GM21423 (cell line): ENCODE measurements around the gene DUX4.
A peak's percentile ranks its signal among the peaks of the same experiment; 100 is the strongest.
"Not testable (repeated sequence)": the region's sequence is repeated elsewhere in the genome, so short reads cannot be mapped to it uniquely, and the experiment has no call there.

Experiments used
- ATAC-seq: cut with Tn5 transposase; IDR thresholded peaks from one replicate; pipeline ENCODE4 v1.9.1; 2021; ENCODE audit warnings: mild to moderate bottlenecking, moderate library complexity; ENCODE audit not compliant: unreplicated experiment

The DUX4 gene

DNA sequence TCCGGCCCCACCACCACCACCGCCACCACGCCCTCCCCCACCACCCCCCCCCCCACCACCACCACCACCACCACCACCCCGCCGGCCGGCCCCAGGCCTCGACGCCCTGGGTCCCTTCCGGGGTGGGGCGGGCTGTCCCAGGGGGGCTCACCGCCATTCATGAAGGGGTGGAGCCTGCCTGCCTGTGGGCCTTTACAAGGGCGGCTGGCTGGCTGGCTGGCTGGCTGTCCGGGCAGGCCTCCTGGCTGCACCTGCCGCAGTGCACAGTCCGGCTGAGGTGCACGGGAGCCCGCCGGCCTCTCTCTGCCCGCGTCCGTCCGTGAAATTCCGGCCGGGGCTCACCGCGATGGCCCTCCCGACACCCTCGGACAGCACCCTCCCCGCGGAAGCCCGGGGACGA is at the start of gene DUX4:
TSS of gene DUX4 (plus strand) at position 347 of the 400 bp plus-strand sequence. CDS start at position 347, 0 bp downstream.
- not testable (repeated sequence) for ATAC-seq

GRCh38 chr4:190175436-190175835 is 1.9 kb downstream of the DUX4 start:
- ATAC-seq, result not testable (repeated sequence)

- not testable (repeated sequence) for ATAC-seq
Observed at GRCh38 chr4:190177727-190178605, 4.4 kb downstream of the DUX4 start.

DNA sequence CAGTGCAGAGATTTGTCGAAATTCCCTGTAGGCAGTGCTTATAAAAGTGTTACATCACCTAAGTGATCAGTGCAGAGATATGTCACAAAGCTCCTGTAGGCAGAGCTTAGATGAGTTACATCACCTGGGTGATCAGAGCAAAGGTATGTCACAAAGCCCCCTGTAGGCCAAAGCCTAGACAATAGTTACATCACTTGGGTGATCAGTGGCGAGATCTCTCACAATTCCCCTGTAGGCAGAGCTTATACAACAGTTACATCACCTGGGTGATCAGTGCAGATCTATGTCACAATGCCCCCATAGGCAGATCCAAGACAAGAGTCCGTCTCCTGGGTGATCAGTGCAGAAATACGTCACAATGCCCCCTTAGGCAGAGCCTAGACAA is 5.0 kb downstream of the DUX4 start:
- peak; percentile 6 for ATAC-seq

DNA sequence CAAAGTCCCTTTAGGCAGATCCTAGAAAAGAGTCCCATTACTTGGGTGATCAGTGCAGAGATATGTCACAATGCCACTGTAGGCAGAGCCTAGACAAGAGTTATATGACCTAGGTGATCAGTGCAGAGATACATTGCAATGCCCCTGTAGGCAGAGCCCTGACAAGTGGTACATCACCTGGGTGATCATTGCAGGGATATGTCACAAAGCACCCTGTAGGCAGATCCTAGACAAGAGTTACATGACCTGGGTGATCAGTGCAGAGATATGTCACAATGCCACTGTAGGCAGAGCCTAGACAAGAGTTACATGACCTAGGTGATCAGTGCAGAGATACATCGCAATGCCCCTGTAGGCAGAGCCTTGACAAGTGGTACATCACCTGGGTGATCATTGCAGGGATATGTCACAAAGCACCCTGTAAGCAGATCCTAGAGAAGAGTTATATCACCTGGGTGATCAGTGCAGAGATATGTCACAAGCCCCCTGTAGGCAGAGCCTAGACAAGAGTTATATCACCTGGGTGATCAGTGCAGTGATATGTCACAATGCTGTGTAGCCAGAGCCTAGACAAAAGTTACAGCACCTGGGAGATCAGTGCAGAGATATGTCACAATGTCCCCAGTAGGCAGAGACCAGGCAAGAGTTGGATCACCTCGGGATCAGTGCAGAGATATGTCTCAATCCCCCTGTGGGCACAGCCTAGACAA is 5.6 kb downstream of the DUX4 start:
- ATAC-seq, result peak; percentile 58

- peak; percentile 25 for ATAC-seq
Observed at GRCh38 chr4:190179740-190180094, 6.1 kb downstream of the DUX4 start.

DNA sequence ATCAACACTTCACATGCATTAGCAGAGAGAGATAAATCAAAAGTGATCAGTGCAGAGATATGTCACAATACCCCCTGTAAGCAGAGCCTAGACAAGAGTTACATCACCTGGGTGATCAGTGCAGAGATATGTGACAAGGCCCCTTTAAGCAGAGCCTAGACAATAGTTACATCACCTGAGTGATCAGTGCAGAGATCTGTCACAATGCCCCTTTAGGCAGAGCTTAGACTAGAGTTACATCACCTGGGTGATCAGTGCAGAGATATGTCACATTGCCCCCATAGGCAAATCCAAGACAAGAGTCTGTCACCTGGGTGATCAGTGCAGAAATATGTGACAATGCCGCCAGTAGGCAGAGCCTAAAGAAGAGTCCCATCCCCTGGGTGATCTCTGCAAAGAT is 7.4 kb downstream of the DUX4 start:
- not testable (repeated sequence) for ATAC-seq

DNA sequence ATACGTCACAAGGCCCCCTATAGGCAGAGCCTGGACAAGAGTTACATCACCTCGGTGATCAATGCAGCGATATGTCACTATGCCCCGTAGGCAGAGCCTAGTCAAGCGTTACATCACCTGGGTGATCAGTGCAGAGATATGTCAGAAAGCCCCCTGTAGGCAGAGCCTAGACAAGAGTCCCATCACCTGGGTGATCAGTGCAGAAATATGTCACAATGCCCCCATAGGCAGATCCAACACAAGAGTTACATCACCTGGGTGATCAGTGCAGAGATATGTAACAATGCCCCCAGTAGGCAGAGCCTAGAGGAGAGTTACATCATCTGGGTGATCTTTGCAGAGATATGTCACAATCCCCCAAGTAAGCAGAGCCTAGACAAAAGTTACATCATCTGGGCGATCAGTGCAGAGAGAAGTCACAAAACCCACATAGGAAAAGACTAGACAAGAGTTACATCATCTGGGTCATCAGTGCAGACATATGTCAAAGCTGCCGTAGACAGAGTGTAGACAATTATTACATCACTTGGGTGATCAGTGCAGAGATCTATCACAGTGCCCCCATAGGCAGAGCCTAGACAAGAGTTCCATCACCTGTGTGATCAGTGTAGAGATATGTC is 8.0 kb downstream of the DUX4 start:
- ATAC-seq, result not testable (repeated sequence)

DNA sequence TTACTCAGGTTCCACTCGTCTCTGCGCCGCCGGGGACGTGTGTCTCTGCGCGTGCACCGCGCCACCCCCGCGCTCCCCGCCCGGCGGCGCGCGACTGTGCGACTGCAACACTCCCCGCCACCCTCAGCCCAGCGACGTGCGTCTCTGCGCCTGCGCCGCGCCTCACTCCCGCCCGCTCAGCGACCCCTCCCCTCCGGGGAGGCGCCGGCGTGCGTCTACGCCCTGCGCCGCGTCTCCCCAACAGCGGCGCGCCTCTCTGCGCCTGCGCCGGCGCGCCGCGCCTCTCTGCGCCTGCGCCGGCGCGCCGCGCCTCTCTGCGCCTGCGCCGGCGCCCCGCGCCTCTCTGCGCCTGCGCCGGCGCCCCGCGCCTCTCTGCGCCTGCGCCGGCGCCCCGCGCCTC is 29.9 kb downstream of the DUX4 start:
- ATAC-seq, result not testable (repeated sequence)
